ENCODE data around the gene GCNT2.

DNA sequence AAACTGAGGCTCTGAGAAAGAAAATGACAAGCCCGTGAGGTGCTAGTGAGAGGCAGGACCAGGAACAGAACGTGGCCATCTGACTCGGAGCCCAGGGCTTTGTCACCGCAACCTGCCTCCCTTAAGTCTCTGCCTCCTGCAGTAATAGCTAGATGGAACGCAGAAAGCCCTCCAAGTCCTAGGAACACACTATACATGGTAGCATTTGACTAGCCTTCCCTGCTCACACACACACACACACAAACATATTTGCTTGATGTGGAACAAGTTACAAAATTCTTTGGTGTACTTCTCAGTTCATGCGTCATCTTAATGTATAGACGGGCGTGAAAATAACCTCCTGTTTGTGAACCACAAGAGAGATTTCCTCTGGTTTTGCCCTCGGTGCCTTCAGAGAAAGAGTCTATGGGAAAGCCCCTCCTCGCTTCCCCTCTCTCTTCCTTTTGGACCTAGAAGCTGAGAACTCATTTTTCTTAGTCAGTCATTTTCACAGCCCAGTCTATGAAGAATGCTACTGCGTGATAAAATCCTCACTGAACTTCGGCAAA lies 134.4 kb downstream of the GCNT2 start:
- no peak for TF ChIP-seq POLR2A (IDR thresholded peaks at IDR 0.05)
- TF ChIP-seq, protein P1, sequence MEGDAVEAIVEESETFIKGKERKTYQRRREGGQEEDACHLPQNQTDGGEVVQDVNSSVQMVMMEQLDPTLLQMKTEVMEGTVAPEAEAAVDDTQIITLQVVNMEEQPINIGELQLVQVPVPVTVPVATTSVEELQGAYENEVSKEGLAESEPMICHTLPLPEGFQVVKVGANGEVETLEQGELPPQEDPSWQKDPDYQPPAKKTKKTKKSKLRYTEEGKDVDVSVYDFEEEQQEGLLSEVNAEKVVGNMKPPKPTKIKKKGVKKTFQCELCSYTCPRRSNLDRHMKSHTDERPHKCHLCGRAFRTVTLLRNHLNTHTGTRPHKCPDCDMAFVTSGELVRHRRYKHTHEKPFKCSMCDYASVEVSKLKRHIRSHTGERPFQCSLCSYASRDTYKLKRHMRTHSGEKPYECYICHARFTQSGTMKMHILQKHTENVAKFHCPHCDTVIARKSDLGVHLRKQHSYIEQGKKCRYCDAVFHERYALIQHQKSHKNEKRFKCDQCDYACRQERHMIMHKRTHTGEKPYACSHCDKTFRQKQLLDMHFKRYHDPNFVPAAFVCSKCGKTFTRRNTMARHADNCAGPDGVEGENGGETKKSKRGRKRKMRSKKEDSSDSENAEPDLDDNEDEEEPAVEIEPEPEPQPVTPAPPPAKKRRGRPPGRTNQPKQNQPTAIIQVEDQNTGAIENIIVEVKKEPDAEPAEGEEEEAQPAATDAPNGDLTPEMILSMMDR (IDR thresholded peaks at IDR 0.05) = no peak
